ENCODE results near the gene CAMTA1. TPM values are rescaled to one million over a fixed set of nuclear protein-coding genes. Genes with fewer than 3 reads are reported as not detected.
A peak's percentile ranks its signal among the peaks of the same experiment; 100 is the strongest.

CAMTA1 gene
- polyA plus RNA-seq, 3 donors from 2014 or later, result 52.7 to 89.0 (median 71.0) TPM

GRCh38 chr1:6785728-6786505 is 663 bp downstream of the CAMTA1 start:
- Mint-ChIP-seq H3K27ac (peak overlapping the region; percentile 75 to 97 (median 94)), H3K4me3 (peak overlapping the region; percentile 90 to 98 (median 97)), H3K27me3 (ENCODE audit: low read depth in 3 of 3) (peaks cover 10 to 24% (median 11%) of the 10 kb centered on the region in 3 donors), H3K36me3 (no peaks in the 10 kb centered on the region), H3K9me3 (no peaks in the 10 kb centered on the region), H3K4me1 (peaks cover 36 to 45% of the 10 kb centered on the region in 2 donors)
- DNase-seq, result peak; percentile 42 to 48 (median 45)

GRCh38 chr1:6788946-6789345 is 3.7 kb downstream of the CAMTA1 start:
- peak overlapping the region in 1 of 6 donors; percentile 3 for H3K27ac Mint-ChIP-seq

GRCh38 chr1:6790146-6790545 is 4.9 kb downstream of the CAMTA1 start:
- no peak for DNase-seq

More at GRCh38 chr1:6788946-6789345, 3.7 kb downstream of the CAMTA1 start:
- Mint-ChIP-seq H3K4me3 (peak overlapping the region in 1 of 5 donors; percentile 26), H3K9me3 (no peaks in the 10 kb centered on the region), H3K27me3 (ENCODE audit: low read depth in 3 of 3) (peaks cover 10 to 22% (median 11%) of the 10 kb centered on the region in 3 donors), H3K36me3 (peaks cover 0 to 4% (median 0%) of the 10 kb centered on the region in 3 donors), H3K4me1 (peaks cover 36 to 59% of the 10 kb centered on the region in 2 donors)
- DNase-seq, result no peak

GRCh38 chr1:6794164-6794563 is 8.9 kb downstream of the CAMTA1 start:
- Mint-ChIP-seq H3K4me3 (no peak overlapping the region), H3K36me3 (peaks cover 0 to 4% (median 0%) of the 10 kb centered on the region in 3 donors), H3K27me3 (ENCODE audit: low read depth in 3 of 3) (no peaks in the 10 kb centered on the region), H3K4me1 (peaks cover 12 to 38% of the 10 kb centered on the region in 2 donors), H3K9me3 (no peaks in the 10 kb centered on the region), H3K27ac (no peak overlapping the region)
- DNase-seq, result peak; percentile 5 to 22 (median 8)

More at GRCh38 chr1:6790146-6790545, 4.9 kb downstream of the CAMTA1 start:
- no peaks in the 10 kb centered on the region for H3K9me3 Mint-ChIP-seq
- peaks cover 6 to 15% (median 7%) of the 10 kb centered on the region in 3 donors for H3K27me3 Mint-ChIP-seq (ENCODE audit: low read depth in 3 of 3)
- no peak overlapping the region for H3K27ac Mint-ChIP-seq
- H3K4me1 Mint-ChIP-seq, result peaks cover 35 to 67% of the 10 kb centered on the region in 2 donors
- peaks cover 0 to 4% (median 0%) of the 10 kb centered on the region in 3 donors for H3K36me3 Mint-ChIP-seq
- no peak overlapping the region for H3K4me3 Mint-ChIP-seq

GRCh38 chr1:6795203-6795602 is 9.9 kb downstream of the CAMTA1 start:
- DNase-seq, result no peak
- peaks cover 0 to 4% (median 0%) of the 10 kb centered on the region in 3 donors for H3K36me3 Mint-ChIP-seq
- no peaks in the 10 kb centered on the region for H3K9me3 Mint-ChIP-seq
- peaks cover 8 to 34% of the 10 kb centered on the region in 2 donors for H3K4me1 Mint-ChIP-seq
- no peaks in the 10 kb centered on the region for H3K27me3 Mint-ChIP-seq (ENCODE audit: low read depth in 3 of 3)
- no peak overlapping the region for H3K27ac Mint-ChIP-seq
- no peak overlapping the region for H3K4me3 Mint-ChIP-seq

GRCh38 chr1:6795661-6796060 is 10.4 kb downstream of the CAMTA1 start:
- H3K9me3 Mint-ChIP-seq, result no peaks in the 10 kb centered on the region
- H3K4me1 Mint-ChIP-seq, result peaks cover 8 to 34% of the 10 kb centered on the region in 2 donors
- peaks cover 0 to 4% (median 0%) of the 10 kb centered on the region in 3 donors for H3K36me3 Mint-ChIP-seq
- H3K27me3 Mint-ChIP-seq (ENCODE audit: low read depth in 3 of 3), result no peaks in the 10 kb centered on the region
- no peak for DNase-seq
- no peak overlapping the region for H3K4me3 Mint-ChIP-seq
- H3K27ac Mint-ChIP-seq, result no peak overlapping the region

- Mint-ChIP-seq H3K27me3 (ENCODE audit: low read depth in 3 of 3) (no peaks in the 10 kb centered on the region), H3K36me3 (peaks cover 0 to 4% (median 0%) of the 10 kb centered on the region in 3 donors), H3K27ac (no peak overlapping the region), H3K4me3 (no peak overlapping the region), H3K4me1 (peaks cover 5 to 29% of the 10 kb centered on the region in 2 donors), H3K9me3 (no peaks in the 10 kb centered on the region)
- DNase-seq, result no peak
Observed at GRCh38 chr1:6796095-6796494, 10.8 kb downstream of the CAMTA1 start.

GRCh38 chr1:6799499-6799898 is 14.2 kb downstream of the CAMTA1 start:
- Mint-ChIP-seq H3K36me3 (no peaks in the 10 kb centered on the region), H3K27me3 (ENCODE audit: low read depth in 3 of 3) (peaks cover 0 to 3% (median 0%) of the 10 kb centered on the region in 3 donors), H3K4me3 (no peak overlapping the region), H3K9me3 (no peaks in the 10 kb centered on the region), H3K27ac (no peak overlapping the region), H3K4me1 (peaks cover 13 to 17% of the 10 kb centered on the region in 2 donors)
- DNase-seq, result no peak

GRCh38 chr1:6800745-6801144 is 15.5 kb downstream of the CAMTA1 start:
- no peak for DNase-seq
- Mint-ChIP-seq H3K27ac (no peak overlapping the region), H3K36me3 (no peaks in the 10 kb centered on the region), H3K4me1 (peaks cover 13 to 23% of the 10 kb centered on the region in 2 donors), H3K4me3 (no peak overlapping the region), H3K27me3 (ENCODE audit: low read depth in 3 of 3) (peaks cover 0 to 4% (median 3%) of the 10 kb centered on the region in 3 donors), H3K9me3 (no peaks in the 10 kb centered on the region)

- Mint-ChIP-seq H3K36me3 (no peaks in the 10 kb centered on the region), H3K9me3 (no peaks in the 10 kb centered on the region), H3K27ac (no peak overlapping the region), H3K4me3 (no peak overlapping the region), H3K4me1 (peaks cover 13 to 27% of the 10 kb centered on the region in 2 donors), H3K27me3 (ENCODE audit: low read depth in 3 of 3) (peaks cover 0 to 4% (median 3%) of the 10 kb centered on the region in 3 donors)
- no peak for DNase-seq
Observed at GRCh38 chr1:6801199-6801598, 15.9 kb downstream of the CAMTA1 start.

GRCh38 chr1:6801966-6802365 is 16.7 kb downstream of the CAMTA1 start:
- Mint-ChIP-seq H3K4me3 (no peak overlapping the region), H3K36me3 (no peaks in the 10 kb centered on the region), H3K27me3 (ENCODE audit: low read depth in 3 of 3) (peaks cover 0 to 4% (median 3%) of the 10 kb centered on the region in 3 donors), H3K4me1 (peaks cover 13 to 28% of the 10 kb centered on the region in 2 donors), H3K9me3 (no peaks in the 10 kb centered on the region), H3K27ac (no peak overlapping the region)
- no peak for DNase-seq

- Mint-ChIP-seq H3K27me3 (ENCODE audit: low read depth in 3 of 3) (peaks cover 0 to 4% (median 3%) of the 10 kb centered on the region in 3 donors), H3K4me3 (no peak overlapping the region), H3K27ac (peak overlapping the region in 1 of 6 donors; percentile 38), H3K9me3 (no peaks in the 10 kb centered on the region), H3K36me3 (no peaks in the 10 kb centered on the region), H3K4me1 (peaks cover 13 to 28% of the 10 kb centered on the region in 2 donors)
- no peak for DNase-seq
Observed at GRCh38 chr1:6802454-6802853, 17.2 kb downstream of the CAMTA1 start.

GRCh38 chr1:6802893-6803292 is 17.6 kb downstream of the CAMTA1 start:
- Mint-ChIP-seq H3K36me3 (no peaks in the 10 kb centered on the region), H3K9me3 (no peaks in the 10 kb centered on the region), H3K27me3 (ENCODE audit: low read depth in 3 of 3) (peaks cover 0 to 4% (median 3%) of the 10 kb centered on the region in 3 donors), H3K4me1 (peaks cover 13 to 28% of the 10 kb centered on the region in 2 donors), H3K27ac (peak overlapping the region in 1 of 6 donors; percentile 13), H3K4me3 (no peak overlapping the region)
- DNase-seq, result no peak

GRCh38 chr1:6803357-6803756 is 18.1 kb downstream of the CAMTA1 start:
- DNase-seq, result no peak
- Mint-ChIP-seq H3K27ac (peak overlapping the region in 1 of 6 donors; percentile 13), H3K27me3 (ENCODE audit: low read depth in 3 of 3) (peaks cover 0 to 4% (median 3%) of the 10 kb centered on the region in 3 donors), H3K9me3 (no peaks in the 10 kb centered on the region), H3K36me3 (no peaks in the 10 kb centered on the region), H3K4me3 (no peak overlapping the region), H3K4me1 (peaks cover 13 to 28% of the 10 kb centered on the region in 2 donors)

Data from immature natural killer cell (primary cell).